ENCODE measurements around the gene GDA. TPM values are rescaled to one million over a fixed set of nuclear protein-coding genes. Genes with fewer than 3 reads are reported as not detected.

The GDA gene
- total and polyA plus RNA-seq, 12 donors = 0.06 to 2.8 (median 0.61) TPM; not detected in 2

DNA sequence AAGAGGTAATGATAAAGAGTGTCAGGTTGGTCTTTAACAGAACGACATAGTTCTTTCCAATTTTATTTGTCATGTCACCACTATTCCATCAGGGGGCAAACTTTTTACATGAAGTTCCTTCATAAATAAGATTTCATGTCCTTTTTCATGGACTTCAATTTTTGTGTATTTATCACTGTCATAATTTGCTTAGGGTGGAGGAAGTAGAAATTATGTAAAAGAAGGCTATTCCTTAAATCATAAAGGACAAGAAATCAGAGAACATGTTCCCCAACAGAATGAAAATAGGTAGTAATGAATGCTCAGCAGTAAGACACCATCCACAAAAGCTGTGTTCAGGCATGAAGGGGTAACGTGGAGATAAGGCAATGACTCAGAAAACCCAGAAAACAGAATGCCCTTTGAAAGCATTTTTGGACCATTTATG, 143.0 kb downstream of the GDA start:
- 3 to 12% (median 7%) methylated on average over 2 of the region's 2 CpGs for WGBS, 4 donors
- Histone ChIP-seq H3K4me3 (no peak overlapping the region), H3K27ac (peak overlapping the region in 3 of 5 donors; percentile 54 to 65 (median 61)), H3K36me3 (replicated peaks in 1 of 2) (no peaks in the 10 kb centered on the region), H3K9me3 (replicated peaks in 1 of 3) (no peaks in the 10 kb centered on the region), H3K27me3 (no peaks in the 10 kb centered on the region), H3K4me1 (replicated peaks in 1 of 2) (peaks cover 6 to 16% of the 10 kb centered on the region in 2 donors)
- TF ChIP-seq, protein P1, sequence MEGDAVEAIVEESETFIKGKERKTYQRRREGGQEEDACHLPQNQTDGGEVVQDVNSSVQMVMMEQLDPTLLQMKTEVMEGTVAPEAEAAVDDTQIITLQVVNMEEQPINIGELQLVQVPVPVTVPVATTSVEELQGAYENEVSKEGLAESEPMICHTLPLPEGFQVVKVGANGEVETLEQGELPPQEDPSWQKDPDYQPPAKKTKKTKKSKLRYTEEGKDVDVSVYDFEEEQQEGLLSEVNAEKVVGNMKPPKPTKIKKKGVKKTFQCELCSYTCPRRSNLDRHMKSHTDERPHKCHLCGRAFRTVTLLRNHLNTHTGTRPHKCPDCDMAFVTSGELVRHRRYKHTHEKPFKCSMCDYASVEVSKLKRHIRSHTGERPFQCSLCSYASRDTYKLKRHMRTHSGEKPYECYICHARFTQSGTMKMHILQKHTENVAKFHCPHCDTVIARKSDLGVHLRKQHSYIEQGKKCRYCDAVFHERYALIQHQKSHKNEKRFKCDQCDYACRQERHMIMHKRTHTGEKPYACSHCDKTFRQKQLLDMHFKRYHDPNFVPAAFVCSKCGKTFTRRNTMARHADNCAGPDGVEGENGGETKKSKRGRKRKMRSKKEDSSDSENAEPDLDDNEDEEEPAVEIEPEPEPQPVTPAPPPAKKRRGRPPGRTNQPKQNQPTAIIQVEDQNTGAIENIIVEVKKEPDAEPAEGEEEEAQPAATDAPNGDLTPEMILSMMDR (IDR thresholded peaks at IDR 0.05) = peak; percentile 39 to 82 (median 68)
- no peak for TF ChIP-seq POLR2A (IDR thresholded peaks at IDR 0.05)
- intact Hi-C loops (cut with DNase I) = no loop called here
- peak in 2 of 7 donors; percentile 13 to 25 for DNase-seq

DNA sequence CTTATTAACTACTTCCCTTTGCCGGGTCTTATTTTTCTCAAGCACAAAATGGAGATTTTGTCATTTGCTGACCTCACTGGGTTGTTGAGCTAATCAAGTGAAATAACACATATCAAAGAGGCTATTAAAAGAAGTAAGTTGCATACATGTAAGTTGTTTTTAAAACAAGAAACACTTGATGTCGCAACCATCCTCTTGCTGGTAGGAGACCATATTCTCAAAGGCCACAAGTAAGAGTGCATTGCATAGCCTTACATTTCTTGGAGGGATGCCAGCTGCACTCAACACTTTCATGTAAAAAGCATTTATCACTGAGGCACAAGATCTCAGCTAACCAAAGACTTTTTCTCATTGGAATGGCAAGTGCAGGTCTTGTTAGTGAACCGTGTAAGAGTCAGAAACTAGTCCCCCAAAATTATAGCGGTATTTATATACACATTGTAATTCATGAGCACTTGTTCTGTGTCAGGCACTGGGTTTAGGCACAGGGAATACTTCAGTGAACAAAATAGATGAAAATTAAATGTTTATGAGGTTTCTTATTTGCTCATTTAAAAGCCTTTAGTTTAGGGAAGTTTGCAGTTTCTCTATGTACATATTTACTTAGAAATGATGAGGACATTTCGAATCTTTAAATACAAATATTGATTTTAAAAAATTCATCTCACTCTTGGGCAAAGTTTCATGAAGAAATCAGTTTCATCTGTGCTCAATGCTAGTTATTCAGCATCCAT, 143.8 kb downstream of the GDA start:
- Histone ChIP-seq H3K27me3 (no peaks in the 10 kb centered on the region), H3K4me3 (no peak overlapping the region), H3K36me3 (replicated peaks in 1 of 2) (no peaks in the 10 kb centered on the region), H3K4me1 (replicated peaks in 1 of 2) (peaks cover 6 to 16% of the 10 kb centered on the region in 2 donors), H3K27ac (peak overlapping the region in 4 of 5 donors; percentile 26 to 65 (median 58)), H3K9me3 (replicated peaks in 1 of 3) (no peaks in the 10 kb centered on the region)
- intact Hi-C loops (cut with DNase I) = no loop called here
- TF ChIP-seq, protein P1 (IDR thresholded peaks at IDR 0.05) = no peak
- no peak for TF ChIP-seq POLR2A (IDR thresholded peaks at IDR 0.05)
- WGBS, 4 donors = 74 to 78% (median 75%) methylated on average over 5 of the region's 5 CpGs
- DNase-seq = peak in 4 of 7 donors; percentile 19 to 55 (median 34)

DNA sequence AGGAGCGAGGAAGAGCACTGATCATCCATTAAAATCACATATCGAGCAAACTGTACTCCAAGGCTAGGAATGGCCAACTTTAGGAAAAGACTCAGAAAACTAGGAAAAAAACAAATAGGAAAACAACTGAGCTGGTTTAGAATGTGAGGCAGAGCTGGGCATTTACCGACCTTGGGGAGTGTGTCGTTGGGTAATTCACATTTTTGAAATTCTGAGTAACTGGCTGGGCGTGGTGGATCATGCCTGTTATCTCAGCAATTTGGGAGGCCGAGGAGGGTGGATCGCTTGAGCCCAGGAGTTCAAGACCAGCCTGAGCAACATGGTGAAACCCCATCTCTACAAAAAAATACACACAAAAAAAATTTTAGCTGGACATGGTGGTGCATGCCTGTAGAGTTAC, 145.7 kb downstream of the GDA start:
- Histone ChIP-seq H3K9me3 (replicated peaks in 1 of 3) (no peaks in the 10 kb centered on the region), H3K27me3 (no peaks in the 10 kb centered on the region), H3K36me3 (replicated peaks in 1 of 2) (no peaks in the 10 kb centered on the region), H3K4me3 (no peak overlapping the region), H3K4me1 (replicated peaks in 1 of 2) (peaks cover 15 to 24% of the 10 kb centered on the region in 2 donors), H3K27ac (peak overlapping the region; percentile 6 to 76 (median 58))
- DNase-seq = peak; percentile 48 to 85 (median 80)
- 28 to 42% (median 32%) methylated on average over 7 of the region's 7 CpGs for WGBS, 4 donors
- intact Hi-C loops (cut with DNase I) = loop anchor here in 1 of 2 donors (5.0 kb wide), 1 partner anchor 62 kb away; no protein-coding TSS in a partner anchor
- TF ChIP-seq, protein P1 (IDR thresholded peaks at IDR 0.05) = no peak
- no peak for TF ChIP-seq POLR2A (IDR thresholded peaks at IDR 0.05)

DNA sequence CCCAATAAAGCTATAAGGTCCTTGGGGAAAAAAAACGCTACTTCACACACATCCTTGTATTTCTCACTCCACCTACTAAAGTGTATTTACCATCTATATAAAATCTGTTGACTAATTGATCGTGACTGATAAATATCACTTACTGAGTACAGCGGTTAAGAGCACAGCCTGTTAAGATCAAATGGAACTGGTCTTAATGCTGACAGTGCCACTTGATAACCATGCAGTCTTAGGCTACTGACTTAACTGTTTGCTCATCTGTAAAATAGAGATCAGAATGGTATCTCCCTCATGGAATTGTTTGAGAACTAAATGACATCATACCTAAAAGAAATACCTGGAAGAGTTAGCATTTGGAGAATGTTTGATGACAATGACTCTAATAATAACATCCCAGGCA, 148.3 kb downstream of the GDA start:
- intact Hi-C loops (cut with DNase I) = loop anchor here in 1 of 2 donors (5.0 kb wide), 1 partner anchor 60 kb away; no protein-coding TSS in a partner anchor
- Histone ChIP-seq H3K4me3 (no peak overlapping the region), H3K27me3 (no peaks in the 10 kb centered on the region), H3K4me1 (replicated peaks in 1 of 2) (peaks cover 13 to 21% of the 10 kb centered on the region in 2 donors), H3K27ac (no peak overlapping the region), H3K36me3 (replicated peaks in 1 of 2) (no peaks in the 10 kb centered on the region), H3K9me3 (replicated peaks in 1 of 3) (no peaks in the 10 kb centered on the region)
- WGBS, 4 donors = 83 to 93% (median 86%) methylated on average over 3 of the region's 3 CpGs
- DNase-seq = no peak
- TF ChIP-seq, protein P1 (IDR thresholded peaks at IDR 0.05) = no peak
- TF ChIP-seq POLR2A (IDR thresholded peaks at IDR 0.05) = no peak
